Activated T-helper 2 cell treated with anti-CD3 and anti-CD28 coated beads, Interferon-gamma antibody, Interleukin-2, Interleukin-4, amounts not matched to agents 10 μg/mL and 5 μg/mL and 100 μg/mL, durations not matched to agents 14 hours and 24 hours and 36 hours (primary cell): ENCODE data around the gene GALNT2. TPM values are rescaled to one million over a fixed set of nuclear protein-coding genes. Genes with fewer than 3 reads are reported as not detected.

Source experiments
- DNase-seq: peaks from one replicate; pipeline ENCODE4 v3.0.0; 2021; ENCODE audit warnings: low spot score
- H3K27ac Mint-ChIP-seq: one replicate; pipeline ENCODE4 v1.8.0; 2021; ENCODE audit warnings: mixed read lengths
- H3K27me3 Mint-ChIP-seq: one replicate; pipeline ENCODE4 v1.8.0; 2021; ENCODE audit warnings: low read depth, mixed read lengths
- H3K36me3 Mint-ChIP-seq: one replicate; pipeline ENCODE4 v1.8.0; 2021; ENCODE audit warnings: low read depth, mixed read lengths
- H3K4me1 Mint-ChIP-seq: one replicate; pipeline ENCODE4 v1.8.0; 2021; ENCODE audit warnings: low read depth, mixed read lengths
- H3K4me3 Mint-ChIP-seq: one replicate; pipeline ENCODE4 v1.8.0; 2021; ENCODE audit warnings: low read depth, mild to moderate bottlenecking, moderate library complexity, mixed read lengths
- H3K9me3 Mint-ChIP-seq: one replicate; pipeline ENCODE4 v1.8.0; 2021; ENCODE audit warnings: mixed read lengths
- intact Hi-C: fragments of 100-400 bp; cut with micrococcal nuclease; formaldehyde crosslinking; loops from one replicate; pipeline ENCODE4 v1.15.1; 2023
- total RNA-seq: library from RNA; stranded (reverse); gene quantifications from 2 replicates; pipeline ENCODE4 v1.2.3, GENCODE V29; 2022

The GALNT2 gene
- total RNA-seq, 1 donor from 2014 or later, result 59.3 TPM

GRCh38 chr1:230199034-230199433 is 132.0 kb downstream of the GALNT2 start:
- intact Hi-C loops, result no loop called here
- no peak overlapping the region for H3K27ac Mint-ChIP-seq

GRCh38 chr1:230199554-230199953 is 132.5 kb downstream of the GALNT2 start:
- H3K27me3 Mint-ChIP-seq, result no peaks in the 10 kb centered on the region
- no peak overlapping the region for H3K4me3 Mint-ChIP-seq
- no peak for DNase-seq
- H3K9me3 Mint-ChIP-seq, result no peaks in the 10 kb centered on the region
- peaks cover 14% of the 10 kb centered on the region for H3K36me3 Mint-ChIP-seq
- no peak overlapping the region for H3K27ac Mint-ChIP-seq
- peaks cover 13% of the 10 kb centered on the region for H3K4me1 Mint-ChIP-seq
- intact Hi-C loops, result no loop called here

More at GRCh38 chr1:230199034-230199433, 132.0 kb downstream of the GALNT2 start:
- H3K4me3 Mint-ChIP-seq, result no peak overlapping the region
- H3K36me3 Mint-ChIP-seq, result peaks cover 12% of the 10 kb centered on the region
- no peaks in the 10 kb centered on the region for H3K9me3 Mint-ChIP-seq
- peaks cover 14% of the 10 kb centered on the region for H3K4me1 Mint-ChIP-seq
- H3K27me3 Mint-ChIP-seq, result no peaks in the 10 kb centered on the region
- no peak for DNase-seq

GRCh38 chr1:230200276-230200675 is 133.2 kb downstream of the GALNT2 start:
- no peaks in the 10 kb centered on the region for H3K9me3 Mint-ChIP-seq
- H3K27ac Mint-ChIP-seq, result no peak overlapping the region
- H3K4me1 Mint-ChIP-seq, result peaks cover 11% of the 10 kb centered on the region
- peaks cover 19% of the 10 kb centered on the region for H3K36me3 Mint-ChIP-seq
- no peak overlapping the region for H3K4me3 Mint-ChIP-seq
- intact Hi-C loops, result no loop called here
- no peak for DNase-seq
- no peaks in the 10 kb centered on the region for H3K27me3 Mint-ChIP-seq

- Mint-ChIP-seq H3K27me3 (no peaks in the 10 kb centered on the region), H3K4me3 (no peak overlapping the region), H3K27ac (no peak overlapping the region), H3K36me3 (peaks cover 21% of the 10 kb centered on the region), H3K9me3 (no peaks in the 10 kb centered on the region), H3K4me1 (peaks cover 20% of the 10 kb centered on the region)
- intact Hi-C loops, result no loop called here
- no peak for DNase-seq
Measured at GRCh38 chr1:230201445-230201844, 134.4 kb downstream of the GALNT2 start.

GRCh38 chr1:230204842-230205241 is 137.8 kb downstream of the GALNT2 start:
- intact Hi-C loops, result loop anchor here (5.0 kb wide), 1 partner anchor 543 kb away; no protein-coding TSS in a partner anchor
- Mint-ChIP-seq H3K4me1 (peaks cover 41% of the 10 kb centered on the region), H3K4me3 (no peak overlapping the region), H3K9me3 (no peaks in the 10 kb centered on the region), H3K36me3 (peaks cover 28% of the 10 kb centered on the region), H3K27me3 (no peaks in the 10 kb centered on the region), H3K27ac (peak overlapping the region; percentile 15)
- no peak for DNase-seq

- Mint-ChIP-seq H3K4me3 (no peak overlapping the region), H3K27me3 (no peaks in the 10 kb centered on the region), H3K9me3 (no peaks in the 10 kb centered on the region), H3K36me3 (peaks cover 32% of the 10 kb centered on the region), H3K4me1 (peaks cover 50% of the 10 kb centered on the region), H3K27ac (peak overlapping the region; percentile 26)
- DNase-seq, result no peak
- intact Hi-C loops, result loop anchor here (5.0 kb wide), 1 partner anchor 543 kb away; no protein-coding TSS in a partner anchor
Measured at GRCh38 chr1:230205719-230206198, 138.7 kb downstream of the GALNT2 start.

- no peak overlapping the region for H3K27ac Mint-ChIP-seq
- no peaks in the 10 kb centered on the region for H3K9me3 Mint-ChIP-seq
- intact Hi-C loops, result loop anchor here (5.0 kb wide), 1 partner anchor 544 kb away; no protein-coding TSS in a partner anchor
- H3K4me3 Mint-ChIP-seq, result no peak overlapping the region
- H3K36me3 Mint-ChIP-seq, result peaks cover 31% of the 10 kb centered on the region
- H3K4me1 Mint-ChIP-seq, result peaks cover 55% of the 10 kb centered on the region
- DNase-seq, result no peak
- no peaks in the 10 kb centered on the region for H3K27me3 Mint-ChIP-seq
Measured at GRCh38 chr1:230206207-230206606, 139.2 kb downstream of the GALNT2 start.

- intact Hi-C loops, result loop anchor here (5.0 kb wide), 1 partner anchor 545 kb away; no protein-coding TSS in a partner anchor
- Mint-ChIP-seq H3K27me3 (no peaks in the 10 kb centered on the region), H3K27ac (peak overlapping the region; percentile 12), H3K9me3 (no peaks in the 10 kb centered on the region), H3K4me1 (peaks cover 58% of the 10 kb centered on the region), H3K36me3 (peaks cover 31% of the 10 kb centered on the region), H3K4me3 (no peak overlapping the region)
- DNase-seq, result no peak
Measured at GRCh38 chr1:230206976-230207375, 139.9 kb downstream of the GALNT2 start.

- H3K4me3 Mint-ChIP-seq, result no peak overlapping the region
- H3K36me3 Mint-ChIP-seq, result peaks cover 31% of the 10 kb centered on the region
- H3K27ac Mint-ChIP-seq, result peak overlapping the region; percentile 99
- no peaks in the 10 kb centered on the region for H3K9me3 Mint-ChIP-seq
- intact Hi-C loops, result loop anchor here (5.0 kb wide), 1 partner anchor 545 kb away; no protein-coding TSS in a partner anchor
- H3K4me1 Mint-ChIP-seq, result peaks cover 61% of the 10 kb centered on the region
- DNase-seq, result no peak
- H3K27me3 Mint-ChIP-seq, result no peaks in the 10 kb centered on the region
Measured at GRCh38 chr1:230207598-230207997, 140.6 kb downstream of the GALNT2 start.

- Mint-ChIP-seq H3K4me3 (peak overlapping the region; percentile 76), H3K4me1 (peaks cover 72% of the 10 kb centered on the region), H3K27me3 (no peaks in the 10 kb centered on the region), H3K36me3 (peaks cover 29% of the 10 kb centered on the region), H3K9me3 (no peaks in the 10 kb centered on the region), H3K27ac (peak overlapping the region; percentile 99)
- intact Hi-C loops, result loop anchor here (1.0 to 5.0 kb wide), 10 partner anchors 22 to 546 kb away; partner anchors contain the start of gene GALNT2
- DNase-seq, result no peak
Measured at GRCh38 chr1:230208619-230209261, 141.7 kb downstream of the GALNT2 start.

- no peaks in the 10 kb centered on the region for H3K9me3 Mint-ChIP-seq
- intact Hi-C loops, result no loop called here
- no peak overlapping the region for H3K4me3 Mint-ChIP-seq
- H3K27me3 Mint-ChIP-seq, result no peaks in the 10 kb centered on the region
- peaks cover 78% of the 10 kb centered on the region for H3K4me1 Mint-ChIP-seq
- no peak for DNase-seq
- peak overlapping the region; percentile 99 for H3K27ac Mint-ChIP-seq
- H3K36me3 Mint-ChIP-seq, result peaks cover 26% of the 10 kb centered on the region
Measured at GRCh38 chr1:230210326-230210980, 143.4 kb downstream of the GALNT2 start.

- Mint-ChIP-seq H3K4me1 (peaks cover 75% of the 10 kb centered on the region), H3K36me3 (peaks cover 26% of the 10 kb centered on the region), H3K27me3 (no peaks in the 10 kb centered on the region), H3K9me3 (no peaks in the 10 kb centered on the region), H3K27ac (peak overlapping the region; percentile 99), H3K4me3 (no peak overlapping the region)
- no peak for DNase-seq
- intact Hi-C loops, result no loop called here
Measured at GRCh38 chr1:230210981-230211336, 143.9 kb downstream of the GALNT2 start.
